PC-3 (cell line): Measurements from ENCODE around the gene VPS37D.

Source experiments
- CTCF ChIP-seq: fragments of 300-600 bp; sonication (generic); conservative IDR thresholded peaks from 2 replicates; pipeline ENCODE4 v1.5.1; 2017; ENCODE audit warnings: antibody characterized with exemption, low read depth, mild to moderate bottlenecking, low read length
- EZH2 ChIP-seq: fragments of 300-600 bp; sonication (generic); IDR thresholded peaks from one replicate; pipeline ENCODE4 v1.6.1; 2017; ENCODE audit warnings: antibody characterized with exemption, mild to moderate bottlenecking, low read length; ENCODE audit not compliant: unreplicated experiment
- EZH2phosphoT487 ChIP-seq: fragments of 300-600 bp; sonication (generic); IDR thresholded peaks from 2 replicates; pipeline ENCODE4 v1.6.1; 2018; ENCODE audit warnings: mild to moderate bottlenecking, antibody characterized with exemption, low read length, borderline replicate concordance

- TF ChIP-seq CTCF, result no peak
- TF ChIP-seq EZH2, result no peak
- TF ChIP-seq EZH2phosphoT487, result no peak
Observed at GRCh38 chr7:73628504-73628903, 39.1 kb upstream of the VPS37D start.
